GM21576 (cell line): ENCODE results near the gene DOK4.

ENCODE experiments used
- ATAC-seq: cut with Tn5 transposase; IDR thresholded peaks from one replicate; pipeline ENCODE4 v1.9.1; 2021; ENCODE audit warnings: mild to moderate bottlenecking, moderate library complexity; ENCODE audit not compliant: unreplicated experiment

DOK4 gene

GRCh38 chr16:57519796-57520360, 33.6 kb upstream of the DOK4 start:
- ATAC-seq = peak; percentile 67

GRCh38 chr16:57518922-57519321, 32.6 kb upstream of the DOK4 start:
- ATAC-seq = no peak

GRCh38 chr16:57518520-57518919, 32.2 kb upstream of the DOK4 start:
- no peak for ATAC-seq

- ATAC-seq = no peak
Measured at GRCh38 chr16:57517397-57518367, 31.4 kb upstream of the DOK4 start.

GRCh38 chr16:57516773-57517172, 30.5 kb upstream of the DOK4 start:
- no peak for ATAC-seq

- no peak for ATAC-seq
Measured at GRCh38 chr16:57516176-57516725, 30.0 kb upstream of the DOK4 start.

GRCh38 chr16:57514791-57515600, 28.7 kb upstream of the DOK4 start:
- ATAC-seq = no peak

- no peak for ATAC-seq
Measured at GRCh38 chr16:57514371-57514770, 28.1 kb upstream of the DOK4 start.

- ATAC-seq = no peak
Measured at GRCh38 chr16:57513371-57514102, 27.2 kb upstream of the DOK4 start.

- ATAC-seq = no peak
Measured at GRCh38 chr16:57512296-57513001, 26.2 kb upstream of the DOK4 start.

- ATAC-seq = no peak
Measured at GRCh38 chr16:57510016-57510871, 24.0 kb upstream of the DOK4 start.

- ATAC-seq = no peak
Measured at GRCh38 chr16:57509231-57509923, 23.1 kb upstream of the DOK4 start.

- ATAC-seq = no peak
Measured at GRCh38 chr16:57508035-57508425, 21.7 kb upstream of the DOK4 start.

GRCh38 chr16:57507136-57508034, 21.1 kb upstream of the DOK4 start:
- ATAC-seq = no peak

GRCh38 chr16:57505169-57505568, 18.9 kb upstream of the DOK4 start:
- no peak for ATAC-seq

- ATAC-seq = no peak
Measured at GRCh38 chr16:57504491-57504890, 18.2 kb upstream of the DOK4 start.

- no peak for ATAC-seq
Measured at GRCh38 chr16:57504001-57504400, 17.7 kb upstream of the DOK4 start.
